Tibial nerve (tissue), 4 donors: ENCODE data around the gene LSS. TPM values are rescaled to one million over a fixed set of nuclear protein-coding genes. Genes with fewer than 3 reads are reported as not detected.
"Not testable (repeated sequence)": the region's sequence is repeated elsewhere in the genome, so short reads cannot be mapped to it uniquely, and the experiment has no call there.

Experiments
- DNase-seq, 2 donors: peaks; one replicate each; pipeline ENCODE4 v3.0.0-alpha.2; 2019; ENCODE audit warnings: low spot score in 2 of 2
- H3K27ac ChIP-seq, 4 donors: fragments of 200-600 bp; sonication (generic) in 3 of 4; one replicate each; pipeline ENCODE4 v1.5.1; 2017 to 2019; ENCODE audit warnings: mild to moderate bottlenecking in 1 of 4
- H3K27me3 ChIP-seq, 2 donors: fragments of 200-600 bp; sonication (generic) in 1 of 2; one replicate each; pipeline versions ENCODE4 v1.5.1 to v1.6.0; 2017 to 2019
- H3K36me3 ChIP-seq, 3 donors: fragments of 200-600 bp; sonication (generic); one replicate each; pipeline ENCODE4 v1.5.1; 2018 to 2019
- H3K4me1 ChIP-seq, 4 donors: fragments of 200-600 bp; sonication (generic) in 3 of 4; one replicate each; pipeline ENCODE4 v1.5.1; 2017 to 2019
- H3K4me3 ChIP-seq, 4 donors: fragments of 200-600 bp; sonication (generic) in 3 of 4; one replicate each; pipeline ENCODE4 v1.5.1; 2017 to 2019; ENCODE audit warnings: mild to moderate bottlenecking in 1 of 4, moderate library complexity in 1 of 4
- H3K9me3 ChIP-seq, 4 donors: fragments of 200-600 bp; sonication (generic) in 3 of 4; one replicate each; pipeline ENCODE4 v1.5.1; 2017 to 2019
- EP300 ChIP-seq, 2 donors: sonication (generic); formaldehyde crosslinking; IDR thresholded peaks; one replicate each; pipeline ENCODE4 v1.6.1; 2017; ENCODE audit warnings: antibody characterized with exemption in 2 of 2, mild to moderate bottlenecking in 1 of 2
- POLR2A ChIP-seq, 2 donors: fragments of 450-650 bp; IDR thresholded peaks; one replicate each; pipeline ENCODE4 v1.6.1; 2017; ENCODE audit warnings: antibody characterized with exemption in 2 of 2, mild to moderate bottlenecking in 2 of 2, moderate library complexity in 2 of 2
- WGBS, 2 donors: methylation state at CpG; one replicate each; pipeline ENCODE4 v1.1.5; 2018; 5-methylcytosine and 5-hydroxymethylcytosine counted together
- total RNA-seq, 4 donors: library from RNA; depleted of rRNA; stranded (reverse); fragments of >200 nt; gene quantifications; one replicate each; pipeline ENCODE4 v1.1.0, GENCODE V29; 2016
- TF ChIP-seq, protein P1 (sequence below), 5 experiments: fragments of 200-600 bp in 3 of 5; fragments of 450-650 bp in 2 of 5; sonication (generic) in 3 of 5; IDR thresholded peaks; one replicate each; pipeline ENCODE4 v1.5.1; 2016 to 2019; ENCODE audit warnings: antibody characterized with exemption in 5 of 5, mild to moderate bottlenecking in 3 of 5, moderate library complexity in 2 of 5

Gene LSS
- total RNA-seq, 4 donors from 2014 or later: 69.3 to 132 (median 80.6) TPM

DNA sequence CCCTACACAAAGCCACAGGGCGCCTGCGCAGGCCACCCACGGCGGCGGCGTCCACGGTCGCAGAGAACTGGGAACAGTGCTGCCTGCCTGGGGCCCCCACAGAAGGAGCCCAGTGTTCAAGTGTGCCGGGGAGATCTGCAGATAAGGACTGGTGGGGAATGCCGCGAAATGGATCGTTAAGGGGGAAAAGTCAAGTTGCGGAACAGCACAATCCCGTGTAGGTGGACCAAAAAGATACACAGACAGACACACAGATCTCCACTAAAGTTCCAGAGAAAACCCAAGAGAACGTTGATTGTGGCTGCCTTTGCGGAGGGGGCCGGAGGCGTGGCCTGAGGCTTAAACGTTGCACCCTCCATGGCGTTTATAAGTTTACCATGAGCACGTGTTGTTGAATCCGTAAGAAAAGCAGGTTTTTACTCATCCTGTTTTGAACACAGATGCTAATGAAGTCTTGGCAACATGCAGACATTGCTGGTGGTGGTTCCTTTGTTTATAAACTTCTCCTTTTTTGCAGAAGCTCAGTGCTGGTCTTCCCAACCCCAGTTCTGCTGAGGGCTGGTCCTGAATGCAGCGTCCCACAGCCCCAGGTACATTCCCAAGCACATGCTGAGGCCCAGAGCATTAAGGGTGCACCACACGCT, 48.4 kb downstream of the LSS start:
- Histone ChIP-seq H3K36me3 (no peaks in the 10 kb centered on the region), H3K4me1 (peaks cover 0 to 3% (median 0%) of the 10 kb centered on the region in 4 donors), H3K9me3 (peaks cover 0 to 5% (median 2%) of the 10 kb centered on the region in 4 donors), H3K4me3 (no peak overlapping the region), H3K27ac (no peak overlapping the region), H3K27me3 (no peaks in the 10 kb centered on the region)
- TF ChIP-seq, protein P1, sequence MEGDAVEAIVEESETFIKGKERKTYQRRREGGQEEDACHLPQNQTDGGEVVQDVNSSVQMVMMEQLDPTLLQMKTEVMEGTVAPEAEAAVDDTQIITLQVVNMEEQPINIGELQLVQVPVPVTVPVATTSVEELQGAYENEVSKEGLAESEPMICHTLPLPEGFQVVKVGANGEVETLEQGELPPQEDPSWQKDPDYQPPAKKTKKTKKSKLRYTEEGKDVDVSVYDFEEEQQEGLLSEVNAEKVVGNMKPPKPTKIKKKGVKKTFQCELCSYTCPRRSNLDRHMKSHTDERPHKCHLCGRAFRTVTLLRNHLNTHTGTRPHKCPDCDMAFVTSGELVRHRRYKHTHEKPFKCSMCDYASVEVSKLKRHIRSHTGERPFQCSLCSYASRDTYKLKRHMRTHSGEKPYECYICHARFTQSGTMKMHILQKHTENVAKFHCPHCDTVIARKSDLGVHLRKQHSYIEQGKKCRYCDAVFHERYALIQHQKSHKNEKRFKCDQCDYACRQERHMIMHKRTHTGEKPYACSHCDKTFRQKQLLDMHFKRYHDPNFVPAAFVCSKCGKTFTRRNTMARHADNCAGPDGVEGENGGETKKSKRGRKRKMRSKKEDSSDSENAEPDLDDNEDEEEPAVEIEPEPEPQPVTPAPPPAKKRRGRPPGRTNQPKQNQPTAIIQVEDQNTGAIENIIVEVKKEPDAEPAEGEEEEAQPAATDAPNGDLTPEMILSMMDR (IDR thresholded peaks at IDR 0.05): no peak
- TF ChIP-seq EP300 (IDR thresholded peaks at IDR 0.05) (no peak), POLR2A (IDR thresholded peaks at IDR 0.05) (no peak)
- no peak for DNase-seq
- 79 to 85% methylated on average over 24 of the region's 24 CpGs for WGBS, 2 donors

DNA sequence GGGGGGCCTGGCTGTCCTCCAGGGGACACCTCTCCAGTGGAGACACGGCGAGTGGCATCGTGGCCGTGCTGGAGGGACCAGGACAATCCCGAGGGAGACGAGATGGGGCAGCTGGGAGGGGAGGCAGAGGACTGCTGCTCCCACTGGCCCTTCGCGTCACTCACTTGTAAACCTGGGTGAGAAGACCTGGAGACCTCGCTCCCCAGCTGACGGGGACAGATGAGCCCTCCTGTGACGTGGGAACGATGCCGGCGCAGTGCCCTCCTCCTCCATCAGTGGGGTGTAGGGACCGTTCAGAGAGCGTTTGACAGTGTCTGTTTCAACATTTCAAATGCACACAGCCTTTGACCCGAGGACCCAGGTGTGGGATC, 48.9 kb downstream of the LSS start:
- Histone ChIP-seq H3K36me3 (no peaks in the 10 kb centered on the region), H3K9me3 (peaks cover 0 to 9% (median 2%) of the 10 kb centered on the region in 4 donors), H3K4me1 (peaks cover 0 to 3% (median 0%) of the 10 kb centered on the region in 4 donors), H3K27ac (no peak overlapping the region), H3K4me3 (no peak overlapping the region), H3K27me3 (no peaks in the 10 kb centered on the region)
- 82 to 92% methylated on average over 15 to 17 of the region's 17 CpGs for WGBS, 2 donors
- no peak for DNase-seq
- TF ChIP-seq POLR2A (IDR thresholded peaks at IDR 0.05) (no peak), EP300 (IDR thresholded peaks at IDR 0.05) (no peak)
- TF ChIP-seq, protein P1 (IDR thresholded peaks at IDR 0.05): no peak

DNA sequence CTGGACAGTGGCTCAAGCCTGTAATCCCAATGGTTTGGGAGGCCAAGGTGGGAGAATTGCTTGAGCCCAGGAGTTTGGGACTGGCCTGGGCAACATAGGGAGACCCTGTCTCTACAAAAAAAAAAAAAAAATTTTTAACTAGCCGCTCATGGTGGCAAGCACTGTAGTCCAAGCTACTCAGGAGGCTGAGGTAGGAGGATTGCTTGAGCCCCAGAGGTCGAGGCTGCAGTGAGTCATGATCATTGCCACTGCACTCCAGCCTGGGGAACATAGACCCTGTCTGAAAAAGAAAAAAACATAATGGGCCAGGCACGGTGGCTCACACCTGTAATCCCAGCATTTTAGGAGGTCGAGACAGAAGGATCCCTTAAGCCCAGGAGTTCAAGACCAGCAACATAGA, 49.6 kb downstream of the LSS start:
- no peak for DNase-seq
- Histone ChIP-seq H3K36me3 (no peaks in the 10 kb centered on the region), H3K4me1 (peaks cover 0 to 2% (median 0%) of the 10 kb centered on the region in 4 donors), H3K9me3 (peaks cover 0 to 15% (median 2%) of the 10 kb centered on the region in 4 donors), H3K27me3 (no peaks in the 10 kb centered on the region), H3K27ac (no peak overlapping the region), H3K4me3 (no peak overlapping the region)
- WGBS, 2 donors: 86 to 93% methylated on average over 4 of the region's 4 CpGs
- no peak for TF ChIP-seq EP300 (IDR thresholded peaks at IDR 0.05)
- TF ChIP-seq, protein P1 (IDR thresholded peaks at IDR 0.05): no peak
- no peak for TF ChIP-seq POLR2A (IDR thresholded peaks at IDR 0.05)

DNA sequence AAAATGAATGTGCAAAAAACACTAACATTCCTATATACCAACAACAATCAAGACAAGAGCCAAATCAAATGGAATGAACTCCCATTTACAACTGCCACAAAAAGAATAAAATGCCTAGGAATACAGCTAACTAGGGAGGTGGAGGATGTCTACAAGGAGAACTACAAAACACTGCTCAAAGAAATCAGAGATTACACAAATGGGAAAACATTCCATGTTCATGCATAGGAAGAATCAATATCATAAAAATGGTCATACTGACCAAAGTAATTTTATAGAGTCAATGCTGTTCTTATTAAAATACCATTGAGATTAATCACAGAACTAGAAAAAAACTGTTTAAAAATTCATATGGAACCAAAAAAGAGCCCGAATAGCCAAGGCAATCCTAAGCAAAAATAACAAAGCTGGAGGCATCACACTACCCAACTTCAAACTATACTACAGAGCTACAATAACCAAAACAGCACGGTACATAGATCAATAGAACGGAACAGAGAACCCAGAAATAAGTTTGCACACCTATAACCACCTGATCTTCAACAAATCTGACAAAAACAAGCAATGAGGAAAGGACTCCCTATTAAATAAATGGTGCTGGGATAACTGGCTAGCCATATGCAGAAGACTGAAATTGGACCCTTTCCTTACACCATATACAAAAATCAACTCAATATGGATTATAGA, 52.0 kb downstream of the LSS start:
- not testable (repeated sequence) for H3K27ac ChIP-seq, H3K36me3 ChIP-seq, H3K4me3 ChIP-seq, DNase-seq, H3K27me3 ChIP-seq, H3K4me1 ChIP-seq
- peaks cover 0 to 22% (median 2%) of the 10 kb centered on the region in 4 donors for H3K9me3 ChIP-seq
- WGBS, 2 donors: 92 to 98% methylated on average over 3 of the region's 3 CpGs

DNA sequence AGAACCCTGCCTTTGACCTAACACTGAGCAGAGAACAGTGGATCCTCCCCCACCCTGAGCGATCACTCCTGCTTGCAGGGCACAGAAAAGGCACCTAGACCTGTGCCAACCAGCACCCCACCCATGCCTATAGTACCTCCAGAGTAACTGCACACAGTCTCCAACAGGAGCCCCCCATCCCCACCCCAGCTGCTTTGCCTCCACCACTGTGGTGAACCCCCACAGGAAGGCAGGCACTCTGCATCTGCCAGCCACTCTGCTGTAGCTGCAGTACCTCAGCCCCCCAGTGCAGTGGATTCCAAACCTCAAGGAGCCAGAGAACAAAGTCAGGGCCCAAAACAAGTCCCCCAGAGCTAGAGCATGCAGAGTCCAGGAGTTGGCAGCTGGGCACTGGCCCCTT, 55.0 kb downstream of the LSS start:
- WGBS, 2 donors: 100% methylated on average over 1 of the region's 1 CpG
- Histone ChIP-seq H3K36me3 (no peaks in the 10 kb centered on the region), H3K9me3 (peaks cover 0 to 22% (median 2%) of the 10 kb centered on the region in 4 donors), H3K4me3 (no peak overlapping the region), H3K27me3 (no peaks in the 10 kb centered on the region), H3K4me1 (no peaks in the 10 kb centered on the region), H3K27ac (no peak overlapping the region)
- TF ChIP-seq POLR2A (IDR thresholded peaks at IDR 0.05) (no peak), EP300 (IDR thresholded peaks at IDR 0.05) (no peak)
- TF ChIP-seq, protein P1 (IDR thresholded peaks at IDR 0.05): no peak
- DNase-seq: no peak
